Erythroblast (primary cell): ENCODE results near the gene DNAJC11.

Experiments used
- GATA1 ChIP-seq: IDR thresholded peaks from 2 replicates; pipeline ENCODE4 v1.6.1; 2011; ENCODE audit warnings: low read depth, mild to moderate bottlenecking, control low read depth, low read length, moderate library complexity
- POLR2A ChIP-seq: IDR thresholded peaks from 2 replicates; pipeline ENCODE4 v1.6.1; 2011; ENCODE audit warnings: mild to moderate bottlenecking, low read length

DNA sequence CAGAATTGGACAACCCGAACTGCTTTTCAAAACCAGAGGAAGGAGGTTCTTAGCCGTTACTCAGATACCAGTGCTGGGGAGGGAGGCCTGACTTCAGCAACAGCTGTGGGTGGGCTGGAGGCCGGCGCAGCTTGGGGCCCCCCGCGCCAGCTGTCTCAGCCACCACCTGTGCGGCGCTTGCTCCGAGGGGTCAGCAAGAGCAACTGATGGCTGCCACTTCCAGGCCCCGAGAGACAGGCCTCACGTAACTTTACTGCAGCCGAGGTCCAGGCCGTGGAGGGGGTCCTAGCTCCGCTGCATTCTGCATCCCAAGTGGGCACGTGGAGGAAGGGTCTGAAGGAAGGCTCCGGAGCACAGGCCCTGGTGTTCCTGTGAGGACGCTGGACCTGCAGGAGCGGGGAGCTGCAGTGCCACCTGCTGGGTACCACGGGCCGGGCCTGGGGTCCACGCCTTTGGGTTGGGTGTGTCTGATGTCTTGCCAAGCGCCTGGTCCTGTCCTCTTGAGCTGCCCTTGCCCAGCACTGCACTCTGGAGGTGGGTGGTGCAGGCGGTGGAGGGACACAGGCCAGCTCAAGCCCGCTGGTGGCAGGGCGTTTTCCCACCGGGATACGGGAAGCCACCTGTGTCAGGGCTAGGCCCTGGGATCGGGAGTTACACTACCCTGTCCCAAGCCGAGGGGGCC lies 67.1 kb downstream of the DNAJC11 start:
- no peak for TF ChIP-seq POLR2A
- TF ChIP-seq GATA1, result no peak
